Brain microvascular endothelial cell (primary cell): ENCODE data around the gene APBA1.
A peak's percentile ranks its signal among the peaks of the same experiment; 100 is the strongest.

Source experiments
- DNase-seq: peaks from one replicate; pipeline ENCODE4 v3.0.0-alpha.2; 2020
- H3K27ac ChIP-seq: fragments of 250-450 bp; sonication (Bioruptor Pico); 2 replicates; pipeline ENCODE4 v1.5.1; 2020; ENCODE audit warnings: mild to moderate bottlenecking, moderate library complexity
- H3K27me3 ChIP-seq: fragments of 250-450 bp; sonication (Bioruptor Pico); replicated peaks from 2 replicates; pipeline ENCODE4 v1.5.1; 2020; ENCODE audit warnings: mild to moderate bottlenecking
- H3K36me3 ChIP-seq: fragments of 250-450 bp; sonication (Bioruptor Pico); replicated peaks from 2 replicates; pipeline ENCODE4 v1.5.1; 2020; ENCODE audit warnings: mild to moderate bottlenecking
- H3K4me3 ChIP-seq: 2 replicates; pipeline ENCODE4 v1.5.1; 2011; ENCODE audit warnings: low read depth, mild to moderate bottlenecking, control low read depth, low read length, moderate library complexity
- CTCF ChIP-seq: IDR thresholded peaks from 2 replicates; pipeline ENCODE4 v1.5.1; 2011; ENCODE audit warnings: low read depth, mild to moderate bottlenecking, moderate library complexity, low read length, control low read depth, inconsistent platforms; ENCODE audit errors: missing control alignments
- in situ Hi-C: cut with HindIII; loops from 2 replicates; pipeline ENCODE4 v1.10.0; 2017; ENCODE audit warnings: low sequenced_read_pairs, low pct_ligation_motif_present

The APBA1 gene

GRCh38 chr9:69643098-69643497, 29.1 kb downstream of the APBA1 start:
- Histone ChIP-seq H3K36me3 (no peaks in the 10 kb centered on the region), H3K27ac (no peak overlapping the region), H3K4me3 (no peak overlapping the region), H3K27me3 (no peaks in the 10 kb centered on the region)
- DNase-seq, result no peak
- TF ChIP-seq CTCF, result no peak
- in situ Hi-C loops, result no loop called here

- Histone ChIP-seq H3K36me3 (no peaks in the 10 kb centered on the region), H3K4me3 (no peak overlapping the region), H3K27ac (peak overlapping the region; percentile 49), H3K27me3 (no peaks in the 10 kb centered on the region)
- peak; percentile 60 for DNase-seq
- TF ChIP-seq CTCF, result no peak
- in situ Hi-C loops, result no loop called here
Observed at GRCh38 chr9:69637817-69638200, 34.4 kb downstream of the APBA1 start.

DNA sequence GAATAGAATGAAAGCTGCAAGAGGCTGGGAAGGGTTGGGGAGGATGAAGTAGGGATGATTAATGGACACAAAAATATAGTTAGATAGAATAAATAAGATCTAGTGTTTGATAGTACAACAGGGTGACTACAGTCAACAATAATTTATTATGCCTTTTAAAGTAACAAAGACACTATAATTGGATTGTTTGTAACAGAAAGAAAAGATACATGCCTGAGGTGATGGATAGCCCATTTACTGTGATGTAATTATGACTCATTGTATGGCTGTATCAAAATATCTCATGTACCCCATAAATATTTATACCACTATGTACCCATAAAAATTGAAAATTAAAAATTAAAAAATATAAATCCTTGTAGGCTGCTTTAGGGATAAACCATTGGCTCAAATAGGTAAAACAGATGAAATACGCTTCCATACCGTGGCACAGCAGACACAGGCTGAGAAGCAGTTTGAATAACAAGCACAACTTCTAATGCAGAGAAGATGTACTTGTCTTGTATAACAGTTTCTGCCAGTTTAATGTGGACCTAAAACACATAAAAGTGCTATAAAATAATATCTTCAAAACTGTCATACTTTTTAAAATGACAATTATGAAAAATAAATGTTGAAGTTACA, 34.9 kb downstream of the APBA1 start:
- no peaks in the 10 kb centered on the region for H3K27me3 ChIP-seq
- H3K27ac ChIP-seq, result peak overlapping the region; percentile 49
- in situ Hi-C loops, result no loop called here
- no peak for DNase-seq
- TF ChIP-seq CTCF, result no peak
- H3K36me3 ChIP-seq, result no peaks in the 10 kb centered on the region
- H3K4me3 ChIP-seq, result no peak overlapping the region

DNA sequence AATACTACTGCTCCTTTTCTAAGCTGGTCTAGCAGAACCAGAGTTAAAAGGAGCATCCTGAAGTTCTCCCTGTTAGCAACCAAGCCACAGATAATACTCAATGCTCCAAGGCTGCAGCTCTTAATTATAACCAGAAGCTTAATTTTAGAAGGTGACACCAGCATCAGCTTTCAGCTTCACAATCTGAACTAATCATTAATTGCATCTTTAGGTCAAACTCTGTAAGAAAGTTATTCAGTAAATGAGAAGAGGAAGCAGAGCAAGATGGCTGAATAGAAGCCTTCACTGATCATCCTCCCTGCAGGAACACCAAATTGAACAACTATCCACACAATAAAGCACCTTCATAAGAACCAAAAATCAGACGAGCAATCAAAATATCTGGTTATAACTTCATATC, 38.5 kb downstream of the APBA1 start:
- Histone ChIP-seq H3K4me3 (no peak overlapping the region), H3K27ac (no peak overlapping the region), H3K27me3 (no peaks in the 10 kb centered on the region), H3K36me3 (no peaks in the 10 kb centered on the region)
- no peak for TF ChIP-seq CTCF
- in situ Hi-C loops, result no loop called here
- DNase-seq, result no peak

DNA sequence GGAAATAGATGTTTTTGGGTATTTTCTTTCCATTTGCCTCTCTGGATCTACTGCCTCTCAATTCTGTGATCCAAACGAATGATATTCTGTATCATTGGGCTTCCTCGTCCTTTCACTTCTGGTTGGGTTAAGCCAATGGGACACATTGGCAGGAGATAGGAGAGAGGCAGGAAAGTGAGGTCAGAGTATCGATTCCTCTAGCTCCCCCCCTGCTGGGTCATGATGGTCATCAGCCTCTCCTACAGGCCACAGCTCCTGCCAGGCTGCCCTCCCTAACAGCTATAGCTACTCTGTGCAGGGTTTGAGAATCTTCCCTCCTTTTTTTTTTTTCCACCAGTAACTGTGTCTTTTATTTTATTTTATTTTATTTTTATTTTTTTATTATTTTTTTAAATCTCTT, 39.4 kb downstream of the APBA1 start:
- DNase-seq, result no peak
- no peak for TF ChIP-seq CTCF
- H3K27me3 ChIP-seq, result no peaks in the 10 kb centered on the region
- H3K36me3 ChIP-seq, result no peaks in the 10 kb centered on the region
- H3K4me3 ChIP-seq, result no peak overlapping the region
- in situ Hi-C loops, result no loop called here
- no peak overlapping the region for H3K27ac ChIP-seq

DNA sequence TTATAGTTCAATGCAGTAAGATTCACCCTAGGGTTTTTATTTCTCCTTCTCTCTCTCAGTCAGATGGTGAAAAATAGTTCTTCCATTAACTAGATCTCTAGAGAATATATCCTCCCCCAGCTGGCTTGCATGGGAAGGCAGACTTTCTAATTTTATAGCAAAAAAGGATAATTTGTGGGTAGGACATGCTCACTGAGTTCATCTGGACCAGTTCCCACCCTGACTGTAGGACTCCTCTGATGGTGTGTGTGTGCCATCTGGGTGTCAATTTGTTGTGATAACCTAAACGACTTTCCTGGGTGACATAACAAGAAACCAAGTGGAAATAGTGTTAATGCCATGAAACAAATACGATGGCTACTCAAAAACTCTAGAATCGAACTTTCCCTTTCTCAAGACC, 44.9 kb downstream of the APBA1 start:
- Histone ChIP-seq H3K4me3 (no peak overlapping the region), H3K27me3 (no peaks in the 10 kb centered on the region), H3K36me3 (no peaks in the 10 kb centered on the region), H3K27ac (no peak overlapping the region)
- no peak for DNase-seq
- in situ Hi-C loops, result no loop called here
- no peak for TF ChIP-seq CTCF
